GM12892 (cell line): ENCODE data around the gene STON1.
"Not testable (repeated sequence)": the region's sequence is repeated elsewhere in the genome, so short reads cannot be mapped to it uniquely, and the experiment has no call there.

ENCODE experiments used
- DNase-seq: peaks from one replicate; pipeline ENCODE4 v3.0.0; 2011; ENCODE audit not compliant: insufficient read length
- FAIRE-seq: peaks from 2 replicates; lab custom pipeline; 2011; peaks lifted over from hg19 to GRCh38; lab: Jason Lieb, UNC
- POLR2A ChIP-seq: IDR thresholded peaks from 2 replicates; pipeline ENCODE4 v1.6.1; 2011; ENCODE audit warnings: low read depth, low read length, control low read depth
- POLR2AphosphoS5 ChIP-seq: IDR thresholded peaks from 2 replicates; pipeline ENCODE4 v1.6.1; 2011; ENCODE audit warnings: low read depth, low read length, control low read depth
- TAF1 ChIP-seq: IDR thresholded peaks from 2 replicates; pipeline ENCODE4 v1.6.1; 2011; ENCODE audit warnings: low read depth, mild to moderate bottlenecking, control low read depth, low read length, borderline replicate concordance

The STON1 gene

DNA sequence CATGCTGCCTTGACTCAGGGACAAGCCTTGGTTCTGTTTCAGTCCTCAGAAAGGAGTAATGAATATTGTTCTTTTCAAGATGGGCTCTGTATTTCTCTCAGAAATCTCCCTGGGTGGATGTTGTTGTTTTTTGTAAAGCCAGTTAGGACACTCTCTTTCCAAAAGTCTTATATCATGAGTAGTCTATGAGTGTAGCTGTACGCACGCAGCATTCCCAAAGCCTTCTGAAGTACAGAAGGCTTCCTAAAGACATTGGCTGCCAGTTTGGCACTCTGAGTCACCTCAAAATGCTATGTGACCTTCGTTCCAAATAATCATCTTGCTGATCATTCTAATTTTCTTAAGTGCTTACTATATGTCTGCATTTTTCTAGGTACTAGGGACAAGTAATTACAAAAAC is 71.0 kb downstream of the STON1 start:
- TF ChIP-seq TAF1 (no peak), POLR2AphosphoS5 (no peak), POLR2A (no peak)
- DNase-seq (no peak), FAIRE-seq (no peak)

DNA sequence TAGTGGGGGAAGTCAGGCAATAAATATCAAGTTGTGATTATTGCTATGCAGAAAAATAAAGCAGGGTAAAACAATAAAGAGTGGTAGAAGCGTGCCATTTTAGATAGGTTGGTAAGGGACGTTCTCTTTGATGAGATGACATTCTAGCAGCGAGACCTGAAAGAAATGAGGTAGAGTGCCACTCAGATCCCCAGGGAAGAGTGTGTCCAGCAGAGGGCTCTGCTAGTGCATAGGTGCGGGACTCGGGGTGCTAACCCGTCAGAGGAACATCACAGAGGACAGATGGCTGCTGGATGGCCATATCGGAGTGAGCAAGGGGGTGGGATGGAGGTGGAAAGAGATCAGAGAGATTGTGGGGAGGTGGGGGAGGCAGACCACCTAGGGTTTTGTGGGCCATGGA is 71.4 kb downstream of the STON1 start:
- no peak for FAIRE-seq

DNA sequence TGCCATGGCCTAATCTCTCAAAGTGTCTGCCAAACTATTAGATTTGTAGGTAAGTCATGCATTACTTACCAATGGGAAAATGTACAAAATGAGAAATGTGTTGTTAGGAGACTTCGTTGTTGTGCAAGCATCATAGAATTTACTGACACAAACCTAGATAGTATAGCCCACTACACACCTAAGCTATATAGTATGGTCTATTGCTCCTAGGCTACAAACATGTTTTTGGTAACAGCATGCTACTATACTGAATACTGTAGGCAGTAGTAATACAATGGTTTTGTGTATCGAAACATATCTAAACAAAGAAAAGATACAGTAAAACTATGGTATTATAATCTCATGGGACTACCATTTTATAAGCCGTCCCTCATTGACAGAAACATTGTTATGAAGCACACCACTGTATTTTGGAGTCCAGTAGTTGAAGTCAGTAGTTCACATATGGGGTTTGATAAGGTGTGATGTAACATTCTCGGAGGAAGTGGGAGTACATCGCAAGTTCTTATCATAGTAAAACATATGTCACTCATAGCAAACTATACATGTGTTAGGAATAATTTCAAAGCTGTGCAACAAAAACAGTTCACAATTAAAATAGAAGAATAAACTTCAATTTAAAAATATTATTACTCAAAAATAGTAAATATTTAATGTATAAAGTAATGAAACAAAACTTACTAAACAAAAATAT is 75.7 kb downstream of the STON1 start:
- DNase-seq (no peak), FAIRE-seq (no peak)
- no peak for TF ChIP-seq TAF1
- TF ChIP-seq POLR2AphosphoS5, result no peak
- TF ChIP-seq POLR2A, result no peak

More for the DNA sequence above, 71.4 kb downstream of the STON1 start:
- no peak for TF ChIP-seq POLR2AphosphoS5
- no peak for TF ChIP-seq POLR2A
- no peak for TF ChIP-seq TAF1
- no peak for DNase-seq

DNA sequence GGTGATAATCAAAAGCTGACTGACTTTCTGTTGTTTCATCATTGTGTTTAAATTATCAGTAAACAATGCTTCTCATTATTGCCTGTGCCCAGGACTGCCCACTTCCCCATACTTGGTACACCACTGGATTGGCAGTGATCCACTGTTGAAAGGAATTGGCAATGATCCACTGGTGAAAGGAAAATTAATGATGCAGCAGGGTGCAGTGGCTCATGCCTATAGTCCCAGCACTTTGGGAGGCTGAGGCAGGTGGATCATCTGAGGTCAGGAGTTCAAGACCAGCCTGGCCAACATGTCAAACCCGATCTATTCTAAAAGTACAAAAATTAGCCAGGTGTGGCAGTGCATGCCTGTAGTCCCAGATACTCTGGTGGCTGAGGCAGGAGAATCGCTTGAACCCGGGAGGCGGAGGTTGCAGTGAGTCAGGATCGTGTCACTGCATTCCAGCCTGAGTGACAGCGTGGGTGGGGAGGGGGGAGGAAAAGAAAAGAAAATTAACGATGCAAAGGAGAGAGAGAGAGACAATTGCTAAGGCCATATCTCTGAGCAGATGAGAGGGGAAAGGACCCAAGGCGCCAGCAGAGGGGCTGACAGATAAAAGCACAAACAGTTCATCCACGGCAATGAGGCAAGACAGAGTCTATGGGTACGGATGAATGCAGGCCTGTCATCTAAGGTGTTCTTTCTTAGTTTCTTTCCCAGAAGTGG is 77.5 kb downstream of the STON1 start:
- DNase-seq, result no peak
- no peak for FAIRE-seq
- TF ChIP-seq TAF1, result no peak
- TF ChIP-seq POLR2A, result no peak
- no peak for TF ChIP-seq POLR2AphosphoS5

DNA sequence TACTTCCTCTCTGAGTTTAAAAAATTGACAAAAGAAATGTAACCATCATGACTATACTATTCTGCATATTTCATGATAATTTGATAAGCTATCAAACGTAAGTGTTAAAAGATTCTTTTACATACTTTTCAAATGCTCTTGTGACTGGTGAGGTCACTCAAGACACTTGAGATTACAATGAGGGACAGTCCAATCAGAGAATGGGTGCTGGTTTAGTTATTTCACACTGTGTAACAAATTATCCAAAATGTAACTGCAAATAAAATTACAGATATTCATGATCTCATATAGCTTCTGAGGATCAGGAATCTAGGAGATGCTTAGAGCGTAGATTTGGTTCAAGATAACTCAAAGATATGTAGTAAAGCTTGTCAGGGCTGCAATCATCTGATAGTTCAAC is 83.3 kb downstream of the STON1 start:
- no peak for DNase-seq
- TF ChIP-seq POLR2AphosphoS5 (no peak), POLR2A (no peak), TAF1 (no peak)
- FAIRE-seq, result no peak

DNA sequence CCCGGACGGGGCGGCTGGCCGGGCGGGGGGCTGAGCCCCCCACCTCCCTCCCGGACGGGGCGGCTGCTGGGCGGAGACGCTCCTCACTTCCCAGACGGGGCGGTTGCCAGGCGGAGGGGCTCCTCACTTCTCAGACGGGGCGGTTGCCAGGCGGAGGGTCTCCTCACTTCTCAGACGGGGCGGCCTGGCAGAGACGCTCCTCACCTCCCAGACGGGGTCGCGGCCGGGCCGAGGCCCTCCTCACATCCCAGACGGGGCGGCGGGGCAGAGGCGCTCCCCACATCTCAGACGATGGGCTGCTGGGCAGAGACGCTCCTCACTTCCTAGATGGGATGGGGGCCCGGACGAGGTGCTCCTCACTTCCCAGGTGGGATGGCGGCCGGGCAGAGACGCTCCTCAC is 84.6 kb downstream of the STON1 start:
- DNase-seq, FAIRE-seq: not testable (repeated sequence)

DNA sequence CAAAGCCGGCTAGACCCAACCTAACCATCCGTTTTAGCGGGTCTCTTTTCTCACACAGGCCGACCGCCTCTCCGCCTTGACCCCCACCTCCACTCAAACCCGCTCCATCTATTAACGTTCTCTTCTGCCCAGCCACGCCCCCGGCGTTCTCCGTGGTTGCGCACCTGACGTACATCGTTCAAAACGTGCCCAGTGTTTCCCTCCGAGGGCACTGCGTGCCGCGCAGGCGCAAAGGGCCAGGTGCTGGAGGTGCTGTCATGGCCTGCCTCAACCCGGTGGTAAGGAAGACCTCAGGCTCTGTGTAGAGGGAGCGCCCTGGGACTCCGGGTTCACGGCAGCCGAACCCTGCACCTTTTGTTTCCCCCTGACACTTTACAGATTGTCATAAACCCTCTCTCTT is 87.7 kb downstream of the STON1 start, which contains the start of gene GTF2A1L:
Gene GTF2A1L (plus strand): TSS at position 239 of the 400 bp plus-strand sequence. CDS start 19 bp downstream, at position 258.
- DNase-seq (no peak), FAIRE-seq (no peak)
- TF ChIP-seq POLR2AphosphoS5 (no peak), TAF1 (no peak), POLR2A (no peak)

DNA sequence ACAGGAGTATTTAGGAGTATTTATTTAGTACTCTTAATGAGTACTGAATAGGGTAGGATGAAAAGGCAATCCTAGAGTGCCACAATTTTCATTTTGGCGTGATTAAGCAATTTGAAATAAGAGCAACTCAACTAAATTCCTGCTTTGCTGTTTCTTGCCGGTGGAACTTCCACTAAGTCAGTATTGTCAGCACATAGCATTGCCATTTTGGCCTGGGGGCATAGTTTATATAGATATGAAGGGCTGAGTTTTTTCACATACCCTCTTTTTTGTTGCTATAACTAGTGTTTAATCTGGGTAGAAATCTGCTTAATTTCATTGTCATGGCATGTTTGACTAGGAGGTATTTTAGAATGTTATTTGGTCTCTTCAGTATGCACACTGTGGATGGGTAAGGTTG is 89.6 kb downstream of the STON1 start:
- DNase-seq (no peak), FAIRE-seq (no peak)
- TF ChIP-seq POLR2AphosphoS5 (no peak), POLR2A (no peak), TAF1 (no peak)

DNA sequence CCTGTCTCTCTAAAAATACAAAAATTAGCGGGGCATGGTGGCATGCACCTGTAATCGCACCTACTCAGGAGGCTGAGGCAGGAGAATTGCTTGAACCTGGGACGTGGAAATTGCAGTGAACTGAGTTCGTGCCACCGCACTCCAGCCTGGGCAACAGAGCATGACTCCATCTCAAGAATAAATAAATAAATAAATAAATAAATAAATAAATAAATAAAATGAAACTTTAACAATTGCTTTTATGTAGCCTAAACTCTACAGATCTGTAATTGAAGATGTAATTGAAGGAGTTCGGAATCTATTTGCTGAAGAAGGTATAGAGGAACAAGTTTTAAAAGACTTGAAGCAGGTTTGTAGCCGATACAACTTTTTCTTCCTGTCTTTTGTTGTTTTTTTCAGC is 90.7 kb downstream of the STON1 start:
- FAIRE-seq (no peak), DNase-seq (no peak)
- TF ChIP-seq TAF1 (no peak), POLR2A (no peak), POLR2AphosphoS5 (no peak)

DNA sequence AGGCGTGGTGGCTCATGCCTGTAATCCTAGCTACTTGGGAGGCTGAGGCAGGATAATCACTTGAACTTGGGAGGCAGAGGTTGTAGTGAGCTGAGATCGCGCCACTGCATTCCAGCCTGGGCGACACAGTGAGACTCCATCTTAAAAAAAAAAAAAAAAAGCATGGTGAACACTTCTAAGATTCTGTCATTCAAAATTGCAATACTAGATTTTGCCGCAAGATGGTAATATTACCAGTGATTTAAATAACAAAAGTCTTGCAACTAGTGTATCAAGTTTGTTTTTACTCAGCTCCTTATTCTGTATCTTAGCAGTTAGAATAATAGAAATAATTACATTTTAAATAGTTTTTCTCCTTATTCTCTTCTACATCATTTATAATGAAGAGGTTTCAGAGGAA is 92.7 kb downstream of the STON1 start:
- not testable (repeated sequence) for DNase-seq, FAIRE-seq

DNA sequence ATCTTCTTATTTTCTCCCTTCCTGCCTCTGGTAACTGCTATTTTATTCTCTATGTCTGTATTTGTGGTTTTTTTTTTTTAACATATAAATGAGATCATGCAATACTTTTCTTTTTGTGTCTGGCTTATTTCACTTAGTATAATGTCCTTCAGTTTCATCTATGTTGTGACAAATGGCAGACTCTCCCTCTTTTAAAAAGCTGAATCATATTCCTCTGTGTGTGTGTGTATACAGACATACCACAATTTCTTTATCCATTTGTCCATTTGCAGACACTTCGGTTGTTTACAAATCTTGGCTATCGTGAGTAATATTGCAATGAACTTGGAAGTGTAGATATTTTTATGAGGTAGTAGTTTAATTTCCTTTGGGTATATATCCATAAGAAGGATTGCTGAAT is 94.7 kb downstream of the STON1 start:
- TF ChIP-seq POLR2AphosphoS5, result no peak
- TF ChIP-seq TAF1, result no peak
- TF ChIP-seq POLR2A, result no peak
- FAIRE-seq (no peak), DNase-seq (no peak)

DNA sequence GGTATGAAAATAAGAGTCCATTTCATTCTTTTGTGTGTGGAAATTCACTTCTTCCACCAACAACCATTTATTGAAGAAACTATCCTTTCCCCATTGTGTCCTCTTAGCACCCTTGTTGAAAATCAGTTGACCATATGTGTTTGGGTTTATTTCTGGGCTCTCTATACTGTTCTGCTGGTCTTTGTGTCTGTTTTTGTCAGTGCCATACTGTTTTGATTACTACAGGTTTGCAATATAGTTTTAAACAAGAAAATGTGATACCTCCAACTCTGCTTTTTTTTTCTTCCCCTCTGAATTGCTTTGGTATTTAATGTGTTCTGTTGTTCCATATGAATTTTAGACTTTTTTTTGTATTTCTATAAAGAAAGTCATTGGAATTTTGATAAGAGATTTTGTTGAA is 96.1 kb downstream of the STON1 start:
- TF ChIP-seq POLR2AphosphoS5 (no peak), TAF1 (no peak), POLR2A (no peak)
- DNase-seq, result no peak
- FAIRE-seq, result no peak
